SK-N-SH treated with all-trans-retinoic acid at 6 μM for 48 hours (cell line): ENCODE results near the gene PIBF1.

Experiments used
- ARNTL ChIP-seq: fragments of 450-650 bp; formaldehyde crosslinking; IDR thresholded peaks from 2 replicates; pipeline ENCODE4 v1.5.0; 2020; ENCODE audit warnings: low read depth, mild to moderate bottlenecking, moderate library complexity, borderline replicate concordance
- BACH2 ChIP-seq: fragments of 250-450 bp; sonication (Bioruptor Pico); IDR thresholded peaks from 2 replicates; pipeline ENCODE4 v1.9.0; 2021; ENCODE audit warnings: mild to moderate bottlenecking, borderline replicate concordance
- CREB5 ChIP-seq: fragments of 250-450 bp; sonication (Bioruptor Pico); IDR thresholded peaks from 2 replicates; pipeline ENCODE4 v1.5.1; 2020; ENCODE audit warnings: low read depth, mild to moderate bottlenecking, moderate library complexity
- CSDC2 ChIP-seq: fragments of 250-450 bp; sonication (Bioruptor Pico); IDR thresholded peaks from 2 replicates; pipeline ENCODE4 v1.5.0; 2020; ENCODE audit warnings: mild to moderate bottlenecking, moderate library complexity
- CSRNP3 ChIP-seq: fragments of 250-450 bp; sonication (Bioruptor Pico); IDR thresholded peaks from 2 replicates; pipeline ENCODE4 v1.5.1; 2021; ENCODE audit warnings: mild to moderate bottlenecking, moderate library complexity
- GLIS3 ChIP-seq: fragments of 250-450 bp; sonication (Bioruptor Pico); IDR thresholded peaks from 2 replicates; pipeline ENCODE4 v1.5.0; 2020; ENCODE audit warnings: mild to moderate bottlenecking, moderate library complexity
- PPARA ChIP-seq: fragments of 250-450 bp; sonication (Bioruptor Pico); IDR thresholded peaks from 2 replicates; pipeline ENCODE4 v1.5.0; 2020; ENCODE audit warnings: mild to moderate bottlenecking, borderline replicate concordance
- SNAI2 ChIP-seq: fragments of 250-450 bp; sonication (Bioruptor Pico); IDR thresholded peaks from 2 replicates; pipeline ENCODE4 v1.5.0; 2020; ENCODE audit warnings: mild to moderate bottlenecking, moderate library complexity
- TOX ChIP-seq: fragments of 250-450 bp; sonication (Bioruptor Pico); IDR thresholded peaks from 2 replicates; pipeline ENCODE4 v1.8.0; 2021; ENCODE audit warnings: mild to moderate bottlenecking, moderate library complexity, borderline replicate concordance
- ZFP3 ChIP-seq: fragments of 250-450 bp; sonication (Bioruptor Pico); IDR thresholded peaks from 2 replicates; pipeline ENCODE4 v1.5.0; 2020; ENCODE audit warnings: mild to moderate bottlenecking, moderate library complexity
- ZNF565 ChIP-seq: fragments of 450-650 bp; formaldehyde crosslinking; conservative IDR thresholded peaks from 2 replicates; pipeline ENCODE4 v1.5.0; 2020; ENCODE audit warnings: low read depth, mild to moderate bottlenecking, moderate library complexity
- ZNF70 ChIP-seq: fragments of 450-650 bp; formaldehyde crosslinking; IDR thresholded peaks from 2 replicates; pipeline ENCODE4 v1.5.0; 2020; ENCODE audit warnings: mild to moderate bottlenecking, moderate library complexity
- TF ChIP-seq, protein P1 (sequence below): fragments of 250-450 bp; sonication (Bioruptor Pico); IDR thresholded peaks from 2 replicates; pipeline ENCODE4 v1.8.0; 2020; ENCODE audit warnings: mild to moderate bottlenecking, moderate library complexity, borderline replicate concordance
- TF ChIP-seq, protein P2 (sequence below): fragments of 250-450 bp; sonication (Bioruptor Pico); IDR thresholded peaks from 2 replicates; pipeline ENCODE4 v1.5.0; 2020; ENCODE audit warnings: mild to moderate bottlenecking, moderate library complexity

DNA sequence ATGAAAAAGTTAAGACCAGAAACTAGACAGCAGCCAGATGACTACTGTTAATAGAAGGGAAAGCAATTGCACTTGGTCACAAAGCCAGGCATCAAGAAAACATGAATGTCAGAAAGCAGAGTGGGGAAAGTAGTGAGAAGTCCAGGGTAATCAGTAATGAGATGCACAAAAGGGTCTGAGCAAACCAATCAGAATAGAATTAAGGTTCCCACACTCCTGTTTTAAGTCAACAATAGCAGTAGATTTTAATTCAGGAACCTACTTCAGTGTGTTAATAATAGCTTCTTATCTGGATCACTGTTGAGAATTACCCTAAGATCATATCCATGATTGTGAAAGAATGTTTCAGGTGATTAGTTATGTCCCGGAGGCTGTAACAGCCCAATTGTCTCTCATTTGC is 204.3 kb downstream of the PIBF1 start:
- no peak for TF ChIP-seq PPARA
- TF ChIP-seq CREB5 (CRISPR knock-in tag) = no peak
- no peak for TF ChIP-seq TOX (CRISPR knock-in tag)
- no peak for TF ChIP-seq ARNTL (CRISPR knock-in tag)
- TF ChIP-seq, protein P1, sequence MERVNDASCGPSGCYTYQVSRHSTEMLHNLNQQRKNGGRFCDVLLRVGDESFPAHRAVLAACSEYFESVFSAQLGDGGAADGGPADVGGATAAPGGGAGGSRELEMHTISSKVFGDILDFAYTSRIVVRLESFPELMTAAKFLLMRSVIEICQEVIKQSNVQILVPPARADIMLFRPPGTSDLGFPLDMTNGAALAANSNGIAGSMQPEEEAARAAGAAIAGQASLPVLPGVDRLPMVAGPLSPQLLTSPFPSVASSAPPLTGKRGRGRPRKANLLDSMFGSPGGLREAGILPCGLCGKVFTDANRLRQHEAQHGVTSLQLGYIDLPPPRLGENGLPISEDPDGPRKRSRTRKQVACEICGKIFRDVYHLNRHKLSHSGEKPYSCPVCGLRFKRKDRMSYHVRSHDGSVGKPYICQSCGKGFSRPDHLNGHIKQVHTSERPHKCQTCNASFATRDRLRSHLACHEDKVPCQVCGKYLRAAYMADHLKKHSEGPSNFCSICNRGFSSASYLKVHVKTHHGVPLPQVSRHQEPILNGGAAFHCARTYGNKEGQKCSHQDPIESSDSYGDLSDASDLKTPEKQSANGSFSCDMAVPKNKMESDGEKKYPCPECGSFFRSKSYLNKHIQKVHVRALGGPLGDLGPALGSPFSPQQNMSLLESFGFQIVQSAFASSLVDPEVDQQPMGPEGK = no peak
- no peak for TF ChIP-seq ZFP3 (CRISPR knock-in tag)
- TF ChIP-seq GLIS3 (CRISPR knock-in tag) = no peak
- no peak for TF ChIP-seq BACH2 (CRISPR knock-in tag)
- TF ChIP-seq, protein P2, sequence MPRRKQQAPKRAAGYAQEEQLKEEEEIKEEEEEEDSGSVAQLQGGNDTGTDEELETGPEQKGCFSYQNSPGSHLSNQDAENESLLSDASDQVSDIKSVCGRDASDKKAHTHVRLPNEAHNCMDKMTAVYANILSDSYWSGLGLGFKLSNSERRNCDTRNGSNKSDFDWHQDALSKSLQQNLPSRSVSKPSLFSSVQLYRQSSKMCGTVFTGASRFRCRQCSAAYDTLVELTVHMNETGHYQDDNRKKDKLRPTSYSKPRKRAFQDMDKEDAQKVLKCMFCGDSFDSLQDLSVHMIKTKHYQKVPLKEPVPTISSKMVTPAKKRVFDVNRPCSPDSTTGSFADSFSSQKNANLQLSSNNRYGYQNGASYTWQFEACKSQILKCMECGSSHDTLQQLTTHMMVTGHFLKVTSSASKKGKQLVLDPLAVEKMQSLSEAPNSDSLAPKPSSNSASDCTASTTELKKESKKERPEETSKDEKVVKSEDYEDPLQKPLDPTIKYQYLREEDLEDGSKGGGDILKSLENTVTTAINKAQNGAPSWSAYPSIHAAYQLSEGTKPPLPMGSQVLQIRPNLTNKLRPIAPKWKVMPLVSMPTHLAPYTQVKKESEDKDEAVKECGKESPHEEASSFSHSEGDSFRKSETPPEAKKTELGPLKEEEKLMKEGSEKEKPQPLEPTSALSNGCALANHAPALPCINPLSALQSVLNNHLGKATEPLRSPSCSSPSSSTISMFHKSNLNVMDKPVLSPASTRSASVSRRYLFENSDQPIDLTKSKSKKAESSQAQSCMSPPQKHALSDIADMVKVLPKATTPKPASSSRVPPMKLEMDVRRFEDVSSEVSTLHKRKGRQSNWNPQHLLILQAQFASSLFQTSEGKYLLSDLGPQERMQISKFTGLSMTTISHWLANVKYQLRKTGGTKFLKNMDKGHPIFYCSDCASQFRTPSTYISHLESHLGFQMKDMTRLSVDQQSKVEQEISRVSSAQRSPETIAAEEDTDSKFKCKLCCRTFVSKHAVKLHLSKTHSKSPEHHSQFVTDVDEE = no peak
- no peak for TF ChIP-seq ZNF565 (CRISPR knock-in tag)
- no peak for TF ChIP-seq SNAI2
- no peak for TF ChIP-seq CSDC2 (CRISPR knock-in tag)
- TF ChIP-seq CSRNP3 (CRISPR knock-in tag) = no peak
- TF ChIP-seq ZNF70 (CRISPR knock-in tag) = no peak
